Measurements from ENCODE around the gene URGCP.

GRCh38 chr7:43877968-43878864 is 28.2 kb downstream of the URGCP start:
- no peak for TF ChIP-seq MAZ (IDR thresholded peaks at IDR 0.05; ENCODE audit: borderline replicate concordance, low read depth, low read length)
- no peak for TF ChIP-seq CTCF (conservative IDR thresholded peaks at IDR 0.05; ENCODE audit: low read depth, low read length)
- TF ChIP-seq NFE2L2 (IDR thresholded peaks at IDR 0.05; ENCODE audit: low read depth, low read length) = no peak
- TF ChIP-seq, protein P1, sequence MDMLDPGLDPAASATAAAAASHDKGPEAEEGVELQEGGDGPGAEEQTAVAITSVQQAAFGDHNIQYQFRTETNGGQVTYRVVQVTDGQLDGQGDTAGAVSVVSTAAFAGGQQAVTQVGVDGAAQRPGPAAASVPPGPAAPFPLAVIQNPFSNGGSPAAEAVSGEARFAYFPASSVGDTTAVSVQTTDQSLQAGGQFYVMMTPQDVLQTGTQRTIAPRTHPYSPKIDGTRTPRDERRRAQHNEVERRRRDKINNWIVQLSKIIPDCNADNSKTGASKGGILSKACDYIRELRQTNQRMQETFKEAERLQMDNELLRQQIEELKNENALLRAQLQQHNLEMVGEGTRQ (IDR thresholded peaks at IDR 0.05; ENCODE audit: low read depth, low read length) = no peak
- no peak for TF ChIP-seq FOS (IDR thresholded peaks at IDR 0.05; ENCODE audit: low read depth, low read length)
- no peak for TF ChIP-seq POLR2A (IDR thresholded peaks at IDR 0.05; ENCODE audit: low read depth, low read length)
- TF ChIP-seq, protein P2, sequence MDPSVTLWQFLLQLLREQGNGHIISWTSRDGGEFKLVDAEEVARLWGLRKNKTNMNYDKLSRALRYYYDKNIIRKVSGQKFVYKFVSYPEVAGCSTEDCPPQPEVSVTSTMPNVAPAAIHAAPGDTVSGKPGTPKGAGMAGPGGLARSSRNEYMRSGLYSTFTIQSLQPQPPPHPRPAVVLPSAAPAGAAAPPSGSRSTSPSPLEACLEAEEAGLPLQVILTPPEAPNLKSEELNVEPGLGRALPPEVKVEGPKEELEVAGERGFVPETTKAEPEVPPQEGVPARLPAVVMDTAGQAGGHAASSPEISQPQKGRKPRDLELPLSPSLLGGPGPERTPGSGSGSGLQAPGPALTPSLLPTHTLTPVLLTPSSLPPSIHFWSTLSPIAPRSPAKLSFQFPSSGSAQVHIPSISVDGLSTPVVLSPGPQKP (IDR thresholded peaks at IDR 0.05; ENCODE audit: borderline replicate concordance, low read depth, low read length) = no peak
- no peak for TF ChIP-seq MAFK (IDR thresholded peaks at IDR 0.05; ENCODE audit: low read depth, low read length)
- no peak for TF ChIP-seq CHD1 (IDR thresholded peaks at IDR 0.05; ENCODE audit: low read depth, low read length)
- no peak for TF ChIP-seq RAD21 (IDR thresholded peaks at IDR 0.05; ENCODE audit: low read length)
